Stimulated activated CD4-positive, alpha-beta T cell treated with anti-CD3 and anti-CD28 coated beads, Interleukin-2, amount 100 ng/mL, for 48 hours (primary cell): Measurements from ENCODE around the gene KRT73.

Experiments
- DNase-seq, 2 donors: peaks; one replicate each; pipeline ENCODE4 v3.0.0-alpha.2; 2020

Gene KRT73

DNA sequence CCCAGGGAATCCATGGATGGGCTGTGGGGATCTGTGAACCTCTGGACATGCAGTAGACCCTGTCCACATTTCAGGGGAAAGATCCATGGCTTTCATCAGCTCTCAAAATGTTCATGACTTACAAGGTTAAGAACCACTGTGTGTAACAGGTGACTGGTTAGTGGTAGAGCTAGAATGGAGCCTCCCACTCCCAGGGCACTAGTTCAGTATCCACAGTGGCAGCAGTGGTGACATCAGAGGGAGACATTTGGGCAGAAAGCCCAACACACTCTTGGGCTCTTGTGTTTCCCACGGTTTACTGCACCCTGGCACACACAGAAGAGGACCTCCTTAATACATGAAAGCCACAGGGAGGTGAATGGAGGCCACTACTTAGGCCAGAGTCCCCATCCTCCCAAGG lies 53.8 kb downstream of the KRT73 start:
- no peak for DNase-seq

DNA sequence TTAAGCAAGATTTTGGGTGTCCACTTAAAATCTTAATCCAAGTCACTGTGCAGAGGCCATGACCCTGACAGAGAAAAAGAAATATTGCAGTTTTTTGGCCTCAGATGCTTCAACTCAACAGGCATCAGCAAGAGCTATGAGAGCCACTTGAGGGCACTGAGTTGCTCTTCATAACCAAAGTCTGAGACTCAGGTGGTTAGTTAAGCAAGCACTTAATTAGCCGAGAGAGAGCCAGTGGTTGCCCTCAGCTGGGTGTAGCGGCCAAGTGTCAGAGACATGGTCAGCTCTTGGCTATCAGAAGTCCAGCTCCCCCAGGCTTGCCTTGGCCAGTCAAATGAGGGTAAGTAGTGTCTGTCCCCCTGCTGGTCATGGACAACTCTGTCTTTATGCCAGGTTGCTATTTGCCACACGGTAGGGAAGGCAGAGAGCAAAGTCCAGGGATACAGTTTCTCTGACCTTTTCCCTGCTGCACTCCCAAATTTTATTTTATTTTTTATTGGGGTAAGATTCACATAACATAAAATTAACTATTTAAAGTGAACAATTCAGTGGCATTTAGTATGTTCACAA lies 56.4 kb downstream of the KRT73 start:
- DNase-seq = no peak

DNA sequence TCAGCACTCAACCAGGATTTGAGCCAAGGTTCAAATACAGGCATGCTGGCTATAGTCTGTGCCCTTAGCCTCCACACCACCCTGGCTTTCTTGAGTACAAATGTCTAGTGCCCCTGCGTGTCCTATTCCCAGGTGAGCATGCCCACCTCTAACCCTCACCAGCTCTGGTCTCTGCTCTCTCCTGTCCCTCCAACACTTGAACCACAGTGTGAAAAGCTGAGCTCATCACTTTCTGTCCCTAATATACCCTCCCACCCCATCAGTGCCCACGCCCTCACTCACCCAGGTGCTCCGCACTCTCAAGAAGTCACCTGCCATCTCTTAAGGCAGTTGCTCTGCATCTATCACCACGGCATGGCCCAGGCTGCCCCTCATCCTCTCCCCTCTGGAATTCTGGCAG lies 58.4 kb downstream of the KRT73 start:
- DNase-seq = no peak

DNA sequence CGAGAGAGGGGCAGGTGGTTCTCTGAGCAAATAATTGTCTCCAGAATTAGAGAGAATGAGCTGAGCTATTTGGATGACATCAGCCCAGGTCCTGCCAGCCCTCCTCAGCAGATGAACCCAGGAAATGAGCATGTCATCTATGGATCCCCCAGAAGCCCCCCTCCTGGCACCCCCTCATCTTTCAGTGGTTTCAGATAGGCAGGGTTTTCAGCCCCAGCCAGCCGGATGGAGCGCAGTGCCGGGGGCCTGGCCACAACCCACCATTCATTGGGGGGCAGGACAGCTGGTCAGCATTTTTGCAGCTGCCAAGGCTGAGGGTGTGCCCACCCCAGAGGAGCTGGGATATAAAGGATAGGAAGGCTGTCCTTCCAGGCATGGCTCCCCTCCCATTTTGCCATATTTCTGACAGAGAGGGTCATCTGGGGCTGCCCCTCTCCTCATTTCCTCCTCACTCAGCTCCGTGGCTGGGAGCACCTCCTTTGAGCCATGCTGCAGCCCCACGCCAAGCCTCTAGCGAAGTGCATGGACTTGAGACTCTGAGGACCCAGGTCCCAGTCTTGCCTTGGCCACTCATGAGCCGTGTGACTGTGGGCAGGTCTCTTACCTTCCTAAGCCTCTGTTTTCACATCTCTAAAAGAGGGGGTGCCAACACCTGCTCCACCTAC lies 59.4 kb downstream of the KRT73 start:
- DNase-seq = no peak
